ENCODE measurements around the gene SHISA9. TPM values are rescaled to one million over a fixed set of nuclear protein-coding genes. Genes with fewer than 3 reads are reported as not detected.

The SHISA9 gene
- total RNA-seq, 1 donor from 2014 or later, result not detected

- intact Hi-C loops (cut with DNase I), result no loop called here
- Histone ChIP-seq H3K27me3 (ENCODE audit: low read depth) (peaks cover 58% of the 10 kb centered on the region), H3K36me3 (no peaks in the 10 kb centered on the region), H3K9me3 (no peaks in the 10 kb centered on the region), H3K4me1 (no peaks in the 10 kb centered on the region), H3K4me3 (no peak overlapping the region), H3K27ac (no peak overlapping the region)
- ATAC-seq (no peak), DNase-seq (no peak)
- TF ChIP-seq, protein P1, sequence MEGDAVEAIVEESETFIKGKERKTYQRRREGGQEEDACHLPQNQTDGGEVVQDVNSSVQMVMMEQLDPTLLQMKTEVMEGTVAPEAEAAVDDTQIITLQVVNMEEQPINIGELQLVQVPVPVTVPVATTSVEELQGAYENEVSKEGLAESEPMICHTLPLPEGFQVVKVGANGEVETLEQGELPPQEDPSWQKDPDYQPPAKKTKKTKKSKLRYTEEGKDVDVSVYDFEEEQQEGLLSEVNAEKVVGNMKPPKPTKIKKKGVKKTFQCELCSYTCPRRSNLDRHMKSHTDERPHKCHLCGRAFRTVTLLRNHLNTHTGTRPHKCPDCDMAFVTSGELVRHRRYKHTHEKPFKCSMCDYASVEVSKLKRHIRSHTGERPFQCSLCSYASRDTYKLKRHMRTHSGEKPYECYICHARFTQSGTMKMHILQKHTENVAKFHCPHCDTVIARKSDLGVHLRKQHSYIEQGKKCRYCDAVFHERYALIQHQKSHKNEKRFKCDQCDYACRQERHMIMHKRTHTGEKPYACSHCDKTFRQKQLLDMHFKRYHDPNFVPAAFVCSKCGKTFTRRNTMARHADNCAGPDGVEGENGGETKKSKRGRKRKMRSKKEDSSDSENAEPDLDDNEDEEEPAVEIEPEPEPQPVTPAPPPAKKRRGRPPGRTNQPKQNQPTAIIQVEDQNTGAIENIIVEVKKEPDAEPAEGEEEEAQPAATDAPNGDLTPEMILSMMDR (IDR thresholded peaks at IDR 0.05), result no peak
Measured at GRCh38 chr16:12899529-12900143, 1.8 kb upstream of the SHISA9 start.

DNA sequence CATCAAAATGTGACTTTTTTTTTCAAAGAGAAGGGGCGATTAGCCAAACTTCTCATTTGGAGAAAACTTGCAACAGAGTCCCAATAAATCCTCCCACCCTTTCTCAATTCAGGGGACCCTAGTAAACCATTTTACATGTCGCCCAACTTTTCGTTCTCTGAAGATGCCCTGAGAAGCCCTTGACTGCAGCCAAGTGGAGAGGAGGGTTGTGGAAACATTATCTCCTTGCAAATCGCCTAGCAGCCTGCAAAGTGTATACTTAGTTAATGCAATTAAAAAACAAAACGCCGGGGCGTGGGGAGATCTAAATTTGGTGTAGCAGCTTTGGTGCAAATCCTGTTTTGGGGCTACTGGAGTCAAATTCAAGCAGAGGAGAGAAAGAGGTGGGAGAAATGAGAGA lies 1.2 kb upstream of the SHISA9 start:
- Histone ChIP-seq H3K27me3 (ENCODE audit: low read depth) (peaks cover 60% of the 10 kb centered on the region), H3K36me3 (no peaks in the 10 kb centered on the region), H3K4me3 (no peak overlapping the region), H3K27ac (no peak overlapping the region), H3K9me3 (no peaks in the 10 kb centered on the region), H3K4me1 (no peaks in the 10 kb centered on the region)
- DNase-seq, result no peak
- TF ChIP-seq, protein P1 (IDR thresholded peaks at IDR 0.05), result no peak
- no peak for ATAC-seq
- intact Hi-C loops (cut with DNase I), result no loop called here

DNA sequence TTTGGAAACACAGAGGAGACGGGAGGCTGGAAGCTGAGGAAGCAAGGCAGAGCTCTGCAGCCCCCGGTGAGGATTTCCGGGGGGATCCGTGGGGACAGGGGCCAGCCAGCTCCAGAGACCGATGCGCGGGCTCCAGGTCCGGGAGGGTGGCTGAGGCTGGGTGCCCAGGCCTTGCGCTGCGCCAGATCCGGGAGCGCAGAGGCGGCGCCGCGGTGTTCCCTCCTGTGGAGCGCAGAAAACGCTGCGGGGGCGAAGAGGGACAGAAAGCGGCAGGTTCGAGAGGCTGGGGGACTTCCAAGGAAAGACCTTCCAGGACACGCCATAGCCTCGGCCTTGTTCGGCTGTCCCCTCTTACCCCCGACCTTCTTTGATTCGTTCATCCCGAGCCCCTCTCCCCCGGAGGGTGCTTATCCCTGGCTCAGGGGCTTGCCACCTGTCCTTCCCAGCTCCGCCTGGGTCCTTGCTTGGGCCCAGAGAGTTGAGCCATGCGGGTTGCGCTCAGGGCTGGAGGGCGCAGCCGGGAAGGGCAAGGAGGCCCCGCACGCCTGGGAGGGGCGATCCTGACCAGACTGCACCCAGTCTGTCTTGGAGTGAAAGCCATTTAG lies 697 bp upstream of the SHISA9 start:
- ATAC-seq, result no peak
- H3K27me3 ChIP-seq (ENCODE audit: low read depth), result peaks cover 63% of the 10 kb centered on the region
- DNase-seq, result no peak
- intact Hi-C loops (cut with DNase I), result no loop called here
- H3K4me1 ChIP-seq, result no peaks in the 10 kb centered on the region
- no peak overlapping the region for H3K4me3 ChIP-seq
- H3K27ac ChIP-seq, result no peak overlapping the region
- no peaks in the 10 kb centered on the region for H3K36me3 ChIP-seq
- H3K9me3 ChIP-seq, result no peaks in the 10 kb centered on the region
- TF ChIP-seq, protein P1 (IDR thresholded peaks at IDR 0.05), result no peak

DNA sequence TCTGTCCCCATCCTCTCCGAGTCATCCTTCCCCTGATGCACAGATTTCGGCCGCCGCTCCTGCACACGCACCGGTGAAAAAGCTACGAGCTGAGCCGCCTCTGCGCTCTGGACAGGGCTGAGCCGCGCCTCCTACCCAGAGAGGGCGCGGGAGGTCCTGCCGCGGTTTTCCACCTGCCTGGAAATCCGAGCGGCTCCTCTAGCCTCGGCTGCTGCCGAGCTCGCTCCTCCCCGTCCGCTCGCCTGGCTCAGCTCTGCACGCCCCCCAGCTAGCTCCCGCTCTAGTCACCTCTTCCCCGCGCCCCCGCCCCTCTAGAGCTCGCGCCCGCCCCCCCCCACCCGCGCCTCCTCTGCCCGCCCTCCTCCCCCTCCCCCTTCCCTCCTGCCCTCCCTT lies 198 bp upstream of the SHISA9 start:
- no peak overlapping the region for H3K27ac ChIP-seq
- ATAC-seq, result no peak
- H3K36me3 ChIP-seq, result no peaks in the 10 kb centered on the region
- H3K4me3 ChIP-seq, result no peak overlapping the region
- no peaks in the 10 kb centered on the region for H3K4me1 ChIP-seq
- DNase-seq, result no peak
- peaks cover 68% of the 10 kb centered on the region for H3K27me3 ChIP-seq (ENCODE audit: low read depth)
- intact Hi-C loops (cut with DNase I), result no loop called here
- TF ChIP-seq, protein P1 (IDR thresholded peaks at IDR 0.05), result no peak
- H3K9me3 ChIP-seq, result no peaks in the 10 kb centered on the region

DNA sequence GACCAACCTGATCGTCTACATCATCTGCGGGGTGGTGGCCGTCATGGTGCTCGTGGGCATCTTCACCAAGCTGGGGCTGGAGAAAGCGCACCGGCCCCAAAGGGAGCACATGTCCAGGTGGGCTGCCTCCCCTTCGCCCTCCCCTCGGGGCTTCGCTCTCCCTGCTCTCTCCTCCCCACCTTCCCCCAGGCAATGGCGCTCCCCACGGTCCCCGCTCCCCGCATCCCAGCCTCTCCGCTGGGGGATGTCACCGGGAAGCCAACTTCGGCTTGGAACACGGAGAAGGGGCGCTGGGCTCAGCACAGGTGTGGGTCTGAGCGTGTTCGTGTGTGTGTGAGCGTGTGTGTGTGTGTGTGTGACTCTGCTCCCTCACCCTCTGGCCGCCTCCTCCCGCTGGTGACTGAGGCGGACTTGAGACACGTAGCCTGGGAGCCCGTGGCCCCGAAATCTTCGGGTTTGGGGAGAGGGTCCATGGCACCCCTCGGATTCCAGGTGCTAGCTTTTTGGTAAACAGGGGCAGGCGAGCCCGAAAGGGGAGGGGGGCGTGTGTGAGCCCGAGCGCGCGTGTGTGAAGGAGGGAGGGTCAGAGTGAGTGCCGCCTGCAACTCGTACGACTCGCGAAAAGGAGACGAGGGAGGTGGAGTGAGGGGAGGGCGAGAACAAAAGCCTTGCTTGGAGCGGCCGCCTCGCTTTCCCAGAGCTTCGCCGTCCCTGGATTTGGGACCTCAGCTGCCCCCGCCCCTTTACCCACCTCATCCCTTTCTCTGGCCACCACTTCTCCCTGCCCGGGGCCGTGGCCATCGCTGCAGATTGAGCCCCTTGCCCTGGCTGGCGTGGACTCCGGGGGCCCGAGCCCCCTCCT lies 1.3 kb downstream of the SHISA9 start:
- Histone ChIP-seq H3K9me3 (no peaks in the 10 kb centered on the region), H3K27me3 (ENCODE audit: low read depth) (peaks cover 72% of the 10 kb centered on the region), H3K4me1 (no peaks in the 10 kb centered on the region), H3K4me3 (no peak overlapping the region), H3K27ac (no peak overlapping the region), H3K36me3 (no peaks in the 10 kb centered on the region)
- TF ChIP-seq, protein P1 (IDR thresholded peaks at IDR 0.05), result no peak
- DNase-seq (no peak), ATAC-seq (no peak)
- intact Hi-C loops (cut with DNase I), result no loop called here
